ENCODE results near the gene FGF12.

Gene FGF12

GRCh38 chr3:192675958-192676649 lies 51.2 kb downstream of the FGF12 start:
- peak; percentile 69 for DNase-seq

GRCh38 chr3:192655628-192656027 lies 71.7 kb downstream of the FGF12 start:
- no peak for DNase-seq

- DNase-seq = no peak
Measured at GRCh38 chr3:192655040-192655439, 72.3 kb downstream of the FGF12 start.

GRCh38 chr3:192653862-192654261 lies 73.5 kb downstream of the FGF12 start:
- DNase-seq = no peak

GRCh38 chr3:192652727-192653126 lies 74.6 kb downstream of the FGF12 start:
- DNase-seq = no peak

- DNase-seq = no peak
Measured at GRCh38 chr3:192651836-192652512, 75.4 kb downstream of the FGF12 start.

GRCh38 chr3:192645437-192645836 lies 81.9 kb downstream of the FGF12 start:
- DNase-seq = no peak

- no peak for DNase-seq
Measured at GRCh38 chr3:192642651-192643050, 84.7 kb downstream of the FGF12 start.

GRCh38 chr3:192641919-192642318 lies 85.4 kb downstream of the FGF12 start:
- DNase-seq = no peak

GRCh38 chr3:192639987-192640386 lies 87.4 kb downstream of the FGF12 start:
- DNase-seq = no peak

- no peak for DNase-seq
Measured at GRCh38 chr3:192637803-192638202, 89.5 kb downstream of the FGF12 start.

- DNase-seq = no peak
Measured at GRCh38 chr3:192636517-192637444, 90.6 kb downstream of the FGF12 start.

- no peak for DNase-seq
Measured at GRCh38 chr3:192629429-192629828, 97.9 kb downstream of the FGF12 start.

GRCh38 chr3:192621909-192622308 lies 105.4 kb downstream of the FGF12 start:
- no peak for DNase-seq

GRCh38 chr3:192620275-192620674 lies 107.1 kb downstream of the FGF12 start:
- no peak for DNase-seq

GRCh38 chr3:192611411-192611810 lies 115.9 kb downstream of the FGF12 start:
- DNase-seq = no peak

GRCh38 chr3:192608726-192609600 lies 118.4 kb downstream of the FGF12 start:
- no peak for DNase-seq

GRCh38 chr3:192607798-192608197 lies 119.5 kb downstream of the FGF12 start:
- no peak for DNase-seq

GRCh38 chr3:192597913-192598312 lies 129.4 kb downstream of the FGF12 start:
- no peak for DNase-seq

GRCh38 chr3:192597506-192597905 lies 129.8 kb downstream of the FGF12 start:
- DNase-seq = no peak

- no peak for DNase-seq
Measured at GRCh38 chr3:192578729-192579128, 148.6 kb downstream of the FGF12 start.

- DNase-seq = no peak
Measured at GRCh38 chr3:192577811-192578210, 149.5 kb downstream of the FGF12 start.

GRCh38 chr3:192577271-192577670 lies 150.1 kb downstream of the FGF12 start:
- no peak for DNase-seq

All from activated CD4-positive, alpha-beta T cell treated with anti-CD3 and anti-CD28 coated beads, Interleukin-2, amount 50 U/mL, for 16 hours (primary cell).